HG03039 (cell line): ENCODE results near the gene NCOA3.
"Not testable (repeated sequence)": the region's sequence is repeated elsewhere in the genome, so short reads cannot be mapped to it uniquely, and the experiment has no call there.

Source experiments
- ATAC-seq: cut with Tn5 transposase; IDR thresholded peaks from one replicate; pipeline ENCODE4 v1.9.1; 2021; ENCODE audit warnings: mild to moderate bottlenecking, moderate library complexity; ENCODE audit not compliant: unreplicated experiment

NCOA3 gene

GRCh38 chr20:47501482-47502270, at the start of gene NCOA3:
NCOA3 (plus strand) TSS chr20:47501887; CDS start chr20:47622248, 120,361 bp downstream.
- peak; percentile 75 for ATAC-seq

DNA sequence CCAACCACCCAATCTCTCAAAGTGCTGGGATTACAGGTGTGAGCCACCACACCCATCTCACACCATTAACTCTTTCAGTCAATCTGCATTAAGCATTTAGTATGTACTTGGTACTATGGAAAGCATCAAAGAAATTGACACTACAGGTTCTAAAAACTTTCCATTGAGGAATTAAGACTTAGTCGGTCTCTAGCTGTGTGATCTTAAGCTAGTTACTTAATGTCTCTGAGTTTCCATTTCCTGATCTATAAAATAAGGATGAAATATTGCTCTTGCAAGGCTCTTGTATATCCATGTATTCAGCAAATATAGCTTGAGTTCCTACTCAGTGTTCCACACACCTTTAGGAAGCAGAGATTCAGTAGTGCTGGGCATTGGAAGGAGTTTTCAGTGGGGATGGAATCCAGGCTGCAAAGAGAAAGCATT, 48.9 kb upstream of the NCOA3 start:
- no peak for ATAC-seq

DNA sequence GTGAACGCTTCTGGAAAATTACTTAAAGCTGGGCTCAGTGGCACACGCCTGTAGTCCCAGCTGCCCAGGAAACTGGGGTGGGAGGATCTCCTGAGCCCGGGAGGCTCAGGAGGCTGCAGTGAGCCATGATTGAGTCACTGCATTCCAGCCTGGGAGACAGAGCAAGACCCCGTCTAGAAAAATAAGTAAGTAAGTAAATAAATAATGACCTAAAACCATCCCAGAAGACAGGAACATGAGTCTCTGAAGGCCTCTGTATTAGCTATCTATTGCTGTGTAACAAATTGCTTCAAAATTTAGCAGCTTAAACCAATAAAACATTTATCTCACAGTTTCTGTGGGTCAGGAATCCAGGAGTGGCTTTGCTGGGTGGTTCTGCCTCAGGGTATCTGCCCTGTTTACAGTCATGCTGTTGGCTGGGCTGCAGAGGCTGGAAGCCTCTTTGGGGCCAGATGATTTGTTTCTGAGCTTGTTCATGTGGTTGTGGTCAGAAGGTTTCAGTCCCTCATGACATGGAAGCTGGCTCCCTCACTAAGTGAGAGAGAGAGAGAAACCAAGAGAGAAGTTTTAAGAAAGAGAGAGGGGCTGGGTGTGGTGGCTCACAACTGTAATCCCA, 48.4 kb upstream of the NCOA3 start:
- peak; percentile 86 for ATAC-seq

GRCh38 chr20:47454298-47455132, 47.2 kb upstream of the NCOA3 start:
- ATAC-seq, result no peak

- ATAC-seq, result no peak
These were observed 46.3 kb upstream of the NCOA3 start for GRCh38 chr20:47455133-47456040.

DNA sequence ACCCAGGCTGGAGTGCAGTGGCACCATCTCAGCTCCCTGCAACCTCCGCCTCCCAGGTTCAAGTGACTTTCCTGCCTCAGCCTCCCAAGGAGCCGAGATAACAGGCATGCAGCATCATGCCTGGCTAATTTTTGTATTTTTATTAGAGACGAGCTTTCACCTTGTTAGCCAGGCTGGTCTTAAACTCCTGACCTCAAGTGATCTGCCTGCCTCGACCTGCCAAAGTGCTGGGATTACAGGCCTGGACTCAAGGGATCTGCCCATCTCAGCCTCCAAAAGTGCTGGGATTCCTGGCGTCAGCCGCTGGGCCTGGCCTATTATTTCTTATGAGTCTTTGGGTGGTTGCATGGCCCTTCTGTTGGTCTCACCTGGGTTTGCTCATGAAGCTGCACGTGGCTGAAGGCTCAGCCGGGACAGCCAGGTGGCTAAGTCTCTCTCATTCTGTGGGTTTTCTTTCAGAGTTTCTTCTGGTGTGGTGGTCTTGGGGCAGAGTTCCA, 45.6 kb upstream of the NCOA3 start:
- no peak for ATAC-seq

DNA sequence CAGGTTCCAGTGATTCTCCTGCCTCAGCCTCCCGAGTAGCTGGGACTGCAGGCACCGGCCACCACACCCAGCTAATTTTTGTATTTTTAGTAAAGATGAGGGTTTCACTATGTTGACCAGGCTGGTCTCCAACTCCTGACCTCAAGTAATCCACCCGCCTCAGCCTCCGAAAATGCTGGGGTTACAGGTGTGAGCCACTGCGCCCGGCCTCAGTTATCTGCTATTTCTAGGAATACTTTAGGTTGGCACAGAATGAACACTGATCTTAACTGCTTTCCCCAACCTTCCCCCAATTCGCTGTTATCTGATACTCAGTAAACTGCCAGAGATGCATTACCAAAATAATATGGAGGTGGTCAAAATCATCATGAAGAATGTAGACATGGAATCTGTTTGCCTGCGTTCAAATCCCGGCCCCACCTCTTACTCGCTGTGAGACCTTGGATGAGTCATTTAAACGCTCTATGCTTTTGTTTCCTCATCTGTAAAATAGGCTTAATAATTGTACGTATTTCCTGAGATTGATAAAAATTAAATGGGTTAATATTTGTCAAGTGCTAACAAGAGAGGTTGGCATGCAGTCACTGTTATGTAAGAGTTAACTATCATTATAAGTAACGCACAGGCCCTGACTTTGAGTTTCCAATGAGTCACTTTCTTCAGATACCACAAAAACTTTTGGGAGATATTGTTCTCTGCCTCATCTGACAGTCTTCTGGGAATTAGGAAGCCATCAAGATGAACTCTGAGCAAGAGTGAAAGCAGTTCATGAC, 44.5 kb upstream of the NCOA3 start:
- no peak for ATAC-seq

GRCh38 chr20:47458280-47459050, 43.2 kb upstream of the NCOA3 start:
- not testable (repeated sequence) for ATAC-seq

- no peak for ATAC-seq
These were observed 42.2 kb upstream of the NCOA3 start for GRCh38 chr20:47459344-47460073.

- ATAC-seq, result not testable (repeated sequence)
These were observed 41.0 kb upstream of the NCOA3 start for GRCh38 chr20:47460761-47461112.

- no peak for ATAC-seq
These were observed 40.5 kb upstream of the NCOA3 start for GRCh38 chr20:47461120-47461685.

- not testable (repeated sequence) for ATAC-seq
These were observed 39.8 kb upstream of the NCOA3 start for GRCh38 chr20:47461906-47462305.

DNA sequence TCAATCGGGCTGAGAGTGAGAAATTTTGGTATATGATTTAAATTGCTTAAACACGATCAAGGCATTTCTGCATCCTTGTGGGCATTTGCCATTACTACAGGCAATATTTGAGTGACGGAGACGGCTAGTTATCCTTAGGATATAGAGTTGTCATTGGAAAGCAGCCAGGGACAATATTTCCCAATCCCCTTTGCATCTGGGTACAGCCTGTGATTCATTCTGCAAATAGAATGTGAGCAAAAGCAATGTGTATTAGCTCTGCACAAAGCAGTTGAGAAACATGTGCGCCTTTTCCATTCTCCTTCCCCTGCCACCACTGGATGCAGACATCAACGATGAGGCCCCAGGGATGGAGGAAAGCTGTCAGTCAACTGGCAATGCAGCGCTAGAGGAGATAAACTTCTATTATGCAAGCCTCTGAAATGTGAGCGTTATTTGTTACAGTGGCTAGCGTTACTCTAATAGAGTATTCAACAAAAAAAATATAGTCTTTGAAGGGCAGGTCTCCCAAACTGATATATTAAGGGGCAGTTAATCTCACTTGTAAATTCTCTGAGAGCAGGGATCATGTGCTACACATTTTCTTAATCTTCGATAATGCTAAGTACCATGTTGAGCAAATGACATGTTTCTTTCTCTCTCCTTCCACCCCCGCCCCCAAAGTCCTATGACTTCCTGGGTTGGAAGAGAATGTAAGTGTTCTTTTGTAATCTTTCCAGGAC, 37.1 kb upstream of the NCOA3 start:
- ATAC-seq, result no peak

GRCh38 chr20:47465335-47466090, 36.2 kb upstream of the NCOA3 start:
- no peak for ATAC-seq

GRCh38 chr20:47466213-47466612, 35.5 kb upstream of the NCOA3 start:
- ATAC-seq, result no peak

GRCh38 chr20:47466704-47467459, 34.8 kb upstream of the NCOA3 start:
- ATAC-seq, result no peak
